Neural cell (in vitro differentiated cells): ENCODE measurements around the gene LRRC49. TPM values are rescaled to one million over a fixed set of nuclear protein-coding genes. Genes with fewer than 3 reads are reported as not detected.

ENCODE experiments used
- H2AFZ ChIP-seq: fragments of 200-600, 300-800 bp; sonication (generic), shearing (Covaris generic); 2 replicates; pipeline ENCODE4 v1.6.0; 2014; ENCODE audit warnings: low read depth, mild to moderate bottlenecking, antibody characterized with exemption, low read length, moderate library complexity
- H3F3A ChIP-seq: fragments of 200-600 bp; shearing (Covaris generic); 2 replicates; pipeline ENCODE4 v1.6.1; 2016; ENCODE audit warnings: mild to moderate bottlenecking, moderate library complexity, mixed read lengths, antibody characterized with exemption, low read length; ENCODE audit not compliant: insufficient read depth, poor library complexity, severe bottlenecking
- H3K27ac ChIP-seq: fragments of 200-600, 300-800 bp; sonication (generic), shearing (Covaris generic); 2 replicates; pipeline ENCODE4 v1.5.1; 2014; ENCODE audit warnings: mild to moderate bottlenecking, low read length, moderate library complexity
- H3K27me3 ChIP-seq: fragments of 300-800, 200-600 bp; sonication (generic), shearing (Covaris generic); 2 replicates; pipeline ENCODE4 v1.6.0; 2014; ENCODE audit warnings: mild to moderate bottlenecking, low read depth, low read length, moderate library complexity; ENCODE audit not compliant: insufficient read depth
- H3K36me3 ChIP-seq: fragments of 300-800, 200-600 bp; sonication (generic), shearing (Covaris generic); 2 replicates; pipeline ENCODE4 v1.5.1; 2014; ENCODE audit warnings: mild to moderate bottlenecking, antibody characterized with exemption, low read length, moderate library complexity; ENCODE audit not compliant: insufficient read depth
- H3K4me2 ChIP-seq: fragments of 300-800, 200-600 bp; sonication (generic), shearing (Covaris generic); 2 replicates; pipeline ENCODE4 v1.6.0; 2014; ENCODE audit warnings: mild to moderate bottlenecking, low read length
- H3K4me3 ChIP-seq: fragments of 300-800, 200-600 bp; sonication (generic), shearing (Covaris generic); 2 replicates; pipeline ENCODE4 v1.5.1; 2014; ENCODE audit warnings: mild to moderate bottlenecking, low read length, moderate library complexity
- H3K79me2 ChIP-seq: fragments of 200-600 bp; shearing (Covaris generic); replicated peaks from 2 replicates; pipeline ENCODE4 v1.6.0; 2014; ENCODE audit warnings: mild to moderate bottlenecking, low read length, moderate library complexity; ENCODE audit not compliant: insufficient read depth
- H3K9ac ChIP-seq: fragments of 300-800, 200-600 bp; sonication (generic), shearing (Covaris generic); 2 replicates; pipeline ENCODE4 v1.6.1; 2016; ENCODE audit warnings: mild to moderate bottlenecking, low read length, mixed read lengths
- H3K9me2 ChIP-seq: fragments of 200-600 bp; shearing (Covaris generic); 2 replicates; pipeline ENCODE4 v1.6.1; 2016; ENCODE audit warnings: mild to moderate bottlenecking, low read length, mixed read lengths; ENCODE audit not compliant: insufficient read depth
- H3K9me3 ChIP-seq: fragments of 200-600, 300-800 bp; sonication (generic), shearing (Covaris generic); 2 replicates; pipeline ENCODE4 v1.6.1; 2016; ENCODE audit warnings: mild to moderate bottlenecking, mixed run types, low read length, moderate library complexity, mixed read lengths
- H4K20me1 ChIP-seq: fragments of 200-600 bp; shearing (Covaris generic); 2 replicates; pipeline ENCODE4 v1.6.1; 2016; ENCODE audit warnings: mild to moderate bottlenecking, mixed run types; ENCODE audit not compliant: insufficient read depth
- EZH2 ChIP-seq: fragments of 200-600, 300-800 bp; shearing (Covaris generic), sonication (generic); IDR thresholded peaks from 2 replicates; pipeline ENCODE4 v1.6.1; 2014; ENCODE audit warnings: antibody characterized with exemption, low read length, borderline replicate concordance, mild to moderate bottlenecking; ENCODE audit not compliant: insufficient read depth, poor library complexity, severe bottlenecking
- MXI1 ChIP-seq: fragments of 450-650 bp; conservative IDR thresholded peaks from 2 replicates; pipeline ENCODE4 v1.6.1; 2014; ENCODE audit warnings: antibody characterized with exemption, mild to moderate bottlenecking; ENCODE audit not compliant: poor library complexity, severe bottlenecking
- POLR2AphosphoS5 ChIP-seq: IDR thresholded peaks from 2 replicates; pipeline ENCODE4 v1.6.1; 2012
- RAD21 ChIP-seq: fragments of 450-650 bp; conservative IDR thresholded peaks from 2 replicates; pipeline ENCODE4 v1.6.1; 2014; ENCODE audit warnings: antibody characterized with exemption, mild to moderate bottlenecking, moderate library complexity
- SMC3 ChIP-seq: fragments of 450-650 bp; conservative IDR thresholded peaks from 2 replicates; pipeline ENCODE4 v1.6.1; 2014; ENCODE audit warnings: antibody characterized with exemption, mild to moderate bottlenecking, moderate library complexity; ENCODE audit not compliant: poor library complexity
- polyA plus RNA-seq: library from polyadenylated mRNA; depleted of rRNA; stranded (reverse); fragments of >200 nt; gene quantifications from 2 replicates; pipeline ENCODE4 v1.2.3, GENCODE V29; 2014
- TF ChIP-seq, protein P1 (sequence below): fragments of 450-650 bp; IDR thresholded peaks from 2 replicates; pipeline ENCODE4 v1.5.1; 2014; ENCODE audit warnings: antibody characterized with exemption, mild to moderate bottlenecking, moderate library complexity; ENCODE audit not compliant: poor library complexity, severe bottlenecking
- TF ChIP-seq, protein P2 (sequence below): IDR thresholded peaks from 2 replicates; pipeline ENCODE4 v1.6.1; 2012; ENCODE audit warnings: borderline replicate concordance

The LRRC49 gene
- polyA plus RNA-seq, 1 donor from 2014 or later, result 141 TPM

DNA sequence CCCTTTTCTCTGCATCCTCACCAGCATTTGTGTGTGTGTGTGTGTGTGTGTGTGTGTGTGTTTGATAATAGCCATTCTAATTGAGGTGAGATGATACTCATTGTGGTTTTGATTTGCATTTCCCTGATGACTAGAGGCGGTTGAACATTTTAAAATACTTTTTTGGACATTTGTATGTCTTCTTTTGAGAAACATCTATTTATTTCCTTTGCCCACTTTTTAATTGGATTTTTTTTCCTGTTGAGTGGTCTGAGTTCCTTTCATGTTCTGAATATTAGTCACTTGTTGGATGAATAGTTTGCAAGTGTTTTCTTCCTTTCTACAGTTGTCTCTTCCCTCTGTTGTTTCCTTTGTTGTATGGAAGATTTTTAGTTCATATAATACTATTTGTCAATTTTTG, 168.4 kb downstream of the LRRC49 start:
- Histone ChIP-seq H3K27me3 (no peaks in the 10 kb centered on the region), H3K4me3 (no peak overlapping the region), H3K79me2 (no peaks in the 10 kb centered on the region), H3K4me2 (no peak overlapping the region), H3K27ac (no peak overlapping the region), H4K20me1 (no peaks in the 10 kb centered on the region), H3K36me3 (peaks cover 4% of the 10 kb centered on the region), H3K9me2 (no peaks in the 10 kb centered on the region), H3F3A (no peaks in the 10 kb centered on the region), H3K9me3 (no peaks in the 10 kb centered on the region), H2AFZ (no peak overlapping the region), H3K9ac (no peak overlapping the region)
- TF ChIP-seq EZH2 (no peak), RAD21 (no peak), MXI1 (no peak), SMC3 (no peak)
- TF ChIP-seq, protein P1, sequence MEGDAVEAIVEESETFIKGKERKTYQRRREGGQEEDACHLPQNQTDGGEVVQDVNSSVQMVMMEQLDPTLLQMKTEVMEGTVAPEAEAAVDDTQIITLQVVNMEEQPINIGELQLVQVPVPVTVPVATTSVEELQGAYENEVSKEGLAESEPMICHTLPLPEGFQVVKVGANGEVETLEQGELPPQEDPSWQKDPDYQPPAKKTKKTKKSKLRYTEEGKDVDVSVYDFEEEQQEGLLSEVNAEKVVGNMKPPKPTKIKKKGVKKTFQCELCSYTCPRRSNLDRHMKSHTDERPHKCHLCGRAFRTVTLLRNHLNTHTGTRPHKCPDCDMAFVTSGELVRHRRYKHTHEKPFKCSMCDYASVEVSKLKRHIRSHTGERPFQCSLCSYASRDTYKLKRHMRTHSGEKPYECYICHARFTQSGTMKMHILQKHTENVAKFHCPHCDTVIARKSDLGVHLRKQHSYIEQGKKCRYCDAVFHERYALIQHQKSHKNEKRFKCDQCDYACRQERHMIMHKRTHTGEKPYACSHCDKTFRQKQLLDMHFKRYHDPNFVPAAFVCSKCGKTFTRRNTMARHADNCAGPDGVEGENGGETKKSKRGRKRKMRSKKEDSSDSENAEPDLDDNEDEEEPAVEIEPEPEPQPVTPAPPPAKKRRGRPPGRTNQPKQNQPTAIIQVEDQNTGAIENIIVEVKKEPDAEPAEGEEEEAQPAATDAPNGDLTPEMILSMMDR, result no peak
- TF ChIP-seq, protein P2, sequence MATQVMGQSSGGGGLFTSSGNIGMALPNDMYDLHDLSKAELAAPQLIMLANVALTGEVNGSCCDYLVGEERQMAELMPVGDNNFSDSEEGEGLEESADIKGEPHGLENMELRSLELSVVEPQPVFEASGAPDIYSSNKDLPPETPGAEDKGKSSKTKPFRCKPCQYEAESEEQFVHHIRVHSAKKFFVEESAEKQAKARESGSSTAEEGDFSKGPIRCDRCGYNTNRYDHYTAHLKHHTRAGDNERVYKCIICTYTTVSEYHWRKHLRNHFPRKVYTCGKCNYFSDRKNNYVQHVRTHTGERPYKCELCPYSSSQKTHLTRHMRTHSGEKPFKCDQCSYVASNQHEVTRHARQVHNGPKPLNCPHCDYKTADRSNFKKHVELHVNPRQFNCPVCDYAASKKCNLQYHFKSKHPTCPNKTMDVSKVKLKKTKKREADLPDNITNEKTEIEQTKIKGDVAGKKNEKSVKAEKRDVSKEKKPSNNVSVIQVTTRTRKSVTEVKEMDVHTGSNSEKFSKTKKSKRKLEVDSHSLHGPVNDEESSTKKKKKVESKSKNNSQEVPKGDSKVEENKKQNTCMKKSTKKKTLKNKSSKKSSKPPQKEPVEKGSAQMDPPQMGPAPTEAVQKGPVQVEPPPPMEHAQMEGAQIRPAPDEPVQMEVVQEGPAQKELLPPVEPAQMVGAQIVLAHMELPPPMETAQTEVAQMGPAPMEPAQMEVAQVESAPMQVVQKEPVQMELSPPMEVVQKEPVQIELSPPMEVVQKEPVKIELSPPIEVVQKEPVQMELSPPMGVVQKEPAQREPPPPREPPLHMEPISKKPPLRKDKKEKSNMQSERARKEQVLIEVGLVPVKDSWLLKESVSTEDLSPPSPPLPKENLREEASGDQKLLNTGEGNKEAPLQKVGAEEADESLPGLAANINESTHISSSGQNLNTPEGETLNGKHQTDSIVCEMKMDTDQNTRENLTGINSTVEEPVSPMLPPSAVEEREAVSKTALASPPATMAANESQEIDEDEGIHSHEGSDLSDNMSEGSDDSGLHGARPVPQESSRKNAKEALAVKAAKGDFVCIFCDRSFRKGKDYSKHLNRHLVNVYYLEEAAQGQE, result no peak

DNA sequence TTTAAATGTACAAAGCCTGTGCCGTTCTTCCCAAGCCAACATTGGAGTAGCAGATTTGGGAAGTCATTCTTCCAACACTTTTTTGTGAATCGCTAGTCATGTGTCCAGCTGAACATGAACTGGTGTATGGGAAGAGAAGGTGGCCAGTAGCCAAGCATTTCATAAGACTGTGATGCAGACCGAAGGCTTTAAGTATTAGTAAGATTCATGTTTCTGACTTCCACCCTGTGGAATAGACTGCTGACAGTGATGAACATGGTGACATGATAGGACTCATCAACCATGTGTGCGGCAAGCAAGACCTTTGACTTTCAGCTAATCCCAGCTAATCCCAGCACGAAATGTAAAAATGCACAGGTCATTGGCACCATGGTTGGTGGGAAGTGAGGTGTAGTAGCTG, 174.4 kb downstream of the LRRC49 start:
- no peaks in the 10 kb centered on the region for H3K9me3 ChIP-seq
- no peak overlapping the region for H2AFZ ChIP-seq
- H3F3A ChIP-seq, result no peaks in the 10 kb centered on the region
- H3K36me3 ChIP-seq, result no peaks in the 10 kb centered on the region
- H4K20me1 ChIP-seq, result no peaks in the 10 kb centered on the region
- no peak overlapping the region for H3K4me3 ChIP-seq
- no peaks in the 10 kb centered on the region for H3K27me3 ChIP-seq
- TF ChIP-seq POLR2AphosphoS5 (no peak), MXI1 (no peak), SMC3 (no peak)
- TF ChIP-seq, protein P2, result no peak
- TF ChIP-seq, protein P1, result no peak
- no peaks in the 10 kb centered on the region for H3K79me2 ChIP-seq
- H3K27ac ChIP-seq, result no peak overlapping the region
- H3K4me2 ChIP-seq, result no peak overlapping the region
- no peaks in the 10 kb centered on the region for H3K9me2 ChIP-seq
- H3K9ac ChIP-seq, result no peak overlapping the region
